GM18508 (cell line): ENCODE data around the gene ALX3.
"Not testable (repeated sequence)": the region's sequence is repeated elsewhere in the genome, so short reads cannot be mapped to it uniquely, and the experiment has no call there.

Source experiments
- ATAC-seq: cut with Tn5 transposase; IDR thresholded peaks from one replicate; pipeline ENCODE4 v1.9.1; 2021; ENCODE audit warnings: moderate number of reproducible peaks; ENCODE audit not compliant: insufficient read depth, unreplicated experiment

ALX3 gene

DNA sequence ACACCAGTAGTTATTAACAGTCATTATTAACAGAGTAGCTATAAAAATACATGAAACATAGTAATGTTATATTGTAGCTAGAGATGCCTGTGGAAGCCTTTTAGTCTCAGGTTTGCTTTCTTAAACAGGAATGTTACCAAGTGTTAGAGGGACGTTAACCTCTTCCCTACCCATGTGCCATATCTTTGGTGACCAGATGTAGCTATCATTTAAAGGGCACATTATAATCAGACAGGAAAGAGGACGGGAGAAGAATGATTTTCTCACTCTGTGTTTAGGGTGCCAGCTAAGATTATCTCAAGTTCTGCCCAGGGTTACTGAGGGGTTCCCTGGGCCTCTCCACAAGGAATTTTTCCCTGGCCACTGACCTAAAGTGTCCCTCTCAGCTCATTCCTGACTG, 20.9 kb upstream of the ALX3 start:
- ATAC-seq, result no peak

DNA sequence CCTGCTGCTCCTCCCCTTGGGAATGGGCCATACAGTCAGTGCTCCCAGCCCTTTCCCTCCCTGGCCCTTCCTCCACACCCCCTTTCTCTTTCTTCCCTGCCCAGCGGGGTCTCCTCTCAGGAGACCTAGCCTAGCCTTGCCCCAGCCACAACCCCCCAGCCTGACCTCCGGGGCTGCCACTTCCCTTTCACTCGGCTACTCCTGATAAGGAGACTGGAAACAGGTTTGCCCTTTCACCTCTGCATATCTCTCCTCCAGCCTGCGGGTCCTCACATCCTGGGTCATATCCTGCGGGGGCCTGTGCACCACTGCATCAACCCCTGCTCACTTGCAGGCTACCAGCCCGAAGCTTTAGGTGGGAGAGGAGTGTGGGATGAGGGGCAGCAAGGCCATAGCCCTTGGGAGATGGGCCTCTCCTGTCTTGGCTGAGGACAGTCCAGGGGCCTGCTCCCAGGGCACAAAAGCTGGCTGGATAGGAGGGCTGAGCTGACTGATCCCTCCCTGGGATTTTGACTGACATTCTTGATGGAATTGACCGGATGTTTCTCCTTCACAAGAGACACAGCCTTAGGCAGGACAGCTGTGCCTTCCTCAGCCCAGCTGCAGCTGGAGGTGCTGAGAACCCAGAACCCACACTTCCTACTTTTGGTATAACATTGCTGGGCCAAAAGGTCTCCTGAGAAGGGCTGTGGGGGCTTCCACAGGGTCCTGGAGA, 19.2 kb upstream of the ALX3 start:
- ATAC-seq, result no peak

DNA sequence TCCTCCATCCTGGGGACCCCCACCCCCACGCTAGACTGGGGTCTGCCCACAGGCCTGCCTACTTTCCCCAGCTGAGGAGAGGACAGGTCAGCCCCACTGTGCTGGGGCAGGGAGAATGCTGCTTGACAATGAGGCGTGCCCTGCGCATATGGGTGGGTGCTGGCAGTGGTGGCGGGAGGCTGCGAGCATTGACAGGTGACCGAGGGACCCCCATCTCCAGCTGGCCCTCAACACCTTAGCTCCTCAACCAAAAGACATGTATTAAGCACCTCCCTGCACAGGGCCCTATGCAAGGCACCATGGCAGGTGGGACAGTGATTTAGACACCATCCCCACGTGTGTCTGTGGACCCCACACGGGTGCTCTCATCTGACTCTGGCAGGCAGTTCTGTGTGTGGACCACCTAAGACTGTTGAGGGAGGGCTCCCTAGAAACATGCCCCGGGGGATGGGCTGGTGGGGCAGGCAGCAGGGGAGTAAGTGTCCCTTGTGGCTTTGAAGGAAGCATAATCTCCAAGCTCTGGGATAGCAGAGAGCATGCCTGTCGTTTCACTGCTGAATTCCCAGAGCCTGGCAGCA, 18.4 kb upstream of the ALX3 start:
- no peak for ATAC-seq

DNA sequence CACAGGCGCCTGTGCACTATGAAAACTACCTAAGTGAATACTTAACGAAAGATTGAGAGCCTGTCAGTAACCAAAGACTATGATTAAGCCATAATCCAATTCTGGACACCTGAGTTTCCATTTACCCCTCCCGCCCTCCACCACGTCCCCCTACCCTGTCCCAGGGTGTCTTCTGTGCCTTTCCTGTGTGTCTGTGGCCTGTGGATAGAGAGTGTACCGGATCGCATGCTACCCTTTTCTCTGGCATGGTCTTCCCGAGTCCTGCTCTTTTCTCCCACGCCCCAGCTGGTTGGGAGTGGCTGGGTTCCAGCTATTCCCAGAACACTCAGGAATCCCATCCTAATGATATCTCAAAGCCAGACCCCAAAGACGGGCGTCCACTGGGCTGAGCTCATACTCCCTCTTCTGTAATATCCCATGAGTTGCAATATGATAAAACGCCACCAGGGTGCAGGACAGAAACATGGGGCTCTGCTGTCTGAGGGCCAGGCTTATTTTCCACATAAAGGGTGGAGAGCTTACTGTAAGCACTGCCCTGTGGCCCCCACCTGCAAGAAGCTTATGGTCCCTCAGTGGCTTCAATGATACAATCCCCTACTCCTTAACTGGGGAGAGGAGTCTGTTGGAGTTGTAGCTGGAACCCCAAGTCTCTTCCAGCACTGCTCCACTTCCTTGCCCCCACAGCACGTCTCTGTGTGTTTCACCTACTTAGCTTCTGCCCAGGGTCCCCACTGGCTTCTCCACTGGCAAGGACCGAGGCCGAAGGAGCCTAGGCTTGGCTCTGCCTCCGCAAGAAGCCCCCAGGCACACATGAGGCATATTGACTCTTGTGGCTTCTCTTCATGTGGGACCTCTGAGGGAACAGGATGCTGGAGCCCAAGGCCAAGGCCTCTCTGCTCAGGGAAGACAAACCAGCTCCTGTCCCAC, 17.6 kb upstream of the ALX3 start:
- ATAC-seq, result no peak

DNA sequence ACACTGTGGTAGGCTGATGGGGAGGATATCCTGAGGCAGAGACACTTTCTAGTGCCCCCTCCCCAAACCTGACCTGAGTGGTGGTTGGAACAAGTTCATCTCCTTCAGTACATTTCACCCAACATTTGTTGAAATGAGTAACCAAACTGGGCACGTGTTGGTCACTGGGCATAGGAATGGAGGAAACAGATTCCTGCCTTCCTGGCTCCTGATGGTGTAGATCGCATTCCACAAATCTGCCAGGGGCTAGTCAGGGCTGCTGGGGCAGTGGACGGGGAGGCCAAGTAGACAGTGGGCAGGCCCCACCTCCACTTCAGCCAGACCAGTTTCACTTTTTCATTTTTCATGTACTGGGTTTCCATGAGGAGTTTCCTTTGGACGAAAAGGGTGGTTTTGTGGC, 16.5 kb upstream of the ALX3 start:
- ATAC-seq, result no peak

DNA sequence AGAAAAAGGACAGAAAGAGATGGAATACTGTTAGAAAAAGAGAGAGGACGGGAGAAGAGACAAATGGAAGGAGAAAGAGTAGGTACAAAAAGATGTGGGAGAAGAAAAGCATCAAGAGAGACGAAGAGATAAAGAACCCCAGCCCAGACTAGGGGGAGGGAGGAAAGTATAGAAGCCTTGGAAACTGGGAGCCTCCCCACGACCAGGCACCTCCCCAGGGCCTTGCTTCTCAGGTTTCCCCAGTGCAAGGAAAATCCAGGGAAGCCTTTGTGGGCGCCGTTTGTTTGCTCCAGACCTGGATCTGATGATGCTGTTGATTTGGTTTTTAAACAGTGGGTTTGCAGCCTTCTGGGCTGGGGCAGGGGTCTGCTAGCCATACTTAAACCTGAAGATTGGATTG, 15.2 kb upstream of the ALX3 start:
- ATAC-seq, result no peak

DNA sequence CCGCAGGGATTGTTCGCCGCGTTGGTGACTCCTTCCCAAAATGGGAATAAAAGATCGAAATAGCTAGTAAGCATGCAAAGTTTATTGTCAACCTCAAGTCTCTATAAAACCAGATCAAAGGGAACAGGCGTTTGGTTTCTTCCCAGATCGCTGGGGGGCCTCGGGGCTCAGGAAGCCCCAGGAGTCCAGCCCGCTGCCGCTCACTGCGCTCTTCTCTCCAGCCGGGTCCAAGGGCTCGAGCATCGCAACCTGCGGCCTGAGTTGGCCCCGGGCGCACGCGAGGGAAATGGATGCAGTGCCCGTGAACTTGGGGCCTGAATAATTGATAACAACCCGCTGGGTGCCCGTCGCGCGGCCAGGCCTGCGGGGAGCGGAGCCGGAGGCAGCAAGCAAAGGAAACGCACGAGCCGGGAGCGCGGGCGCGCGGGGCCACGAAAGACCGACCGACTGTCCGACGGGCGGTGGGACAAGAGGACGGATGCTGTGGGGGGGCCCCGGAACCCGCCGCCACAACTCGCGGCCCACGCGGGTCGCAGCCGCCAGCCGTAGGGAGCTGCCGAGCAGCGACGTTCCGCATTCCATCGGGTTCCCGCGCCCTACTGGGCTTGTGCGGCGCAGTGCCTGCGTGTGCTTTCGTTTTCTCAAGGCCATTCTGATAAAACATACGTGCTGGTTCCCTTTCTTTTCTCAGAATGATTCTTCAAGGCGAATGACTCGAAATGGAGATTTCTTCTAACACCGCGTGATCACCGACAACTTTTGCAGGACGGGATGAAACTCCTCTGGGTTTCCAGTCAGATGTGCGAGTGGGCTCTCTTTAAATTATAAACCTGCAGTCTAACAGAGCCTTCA, 14.0 kb upstream of the ALX3 start:
- ATAC-seq, result no peak

DNA sequence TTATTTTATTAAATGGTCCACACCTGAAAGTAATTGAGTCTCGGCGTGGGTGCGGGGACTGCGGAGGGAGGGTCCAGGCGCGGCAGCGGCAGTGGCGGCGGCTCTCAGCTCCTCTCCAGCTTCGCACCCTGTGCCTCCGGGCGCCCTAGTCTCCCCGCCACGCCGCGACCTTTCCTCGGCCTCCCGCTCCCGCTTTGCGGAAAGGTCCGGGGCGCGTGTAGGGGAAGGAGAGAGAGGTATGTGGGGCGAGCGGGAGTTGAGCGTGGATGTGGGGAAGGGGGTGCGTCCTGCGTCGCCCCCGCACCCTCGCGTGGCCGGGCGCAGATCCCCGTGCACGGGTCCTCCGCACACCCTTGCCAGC, 13.4 kb upstream of the ALX3 start:
- ATAC-seq, result no peak

DNA sequence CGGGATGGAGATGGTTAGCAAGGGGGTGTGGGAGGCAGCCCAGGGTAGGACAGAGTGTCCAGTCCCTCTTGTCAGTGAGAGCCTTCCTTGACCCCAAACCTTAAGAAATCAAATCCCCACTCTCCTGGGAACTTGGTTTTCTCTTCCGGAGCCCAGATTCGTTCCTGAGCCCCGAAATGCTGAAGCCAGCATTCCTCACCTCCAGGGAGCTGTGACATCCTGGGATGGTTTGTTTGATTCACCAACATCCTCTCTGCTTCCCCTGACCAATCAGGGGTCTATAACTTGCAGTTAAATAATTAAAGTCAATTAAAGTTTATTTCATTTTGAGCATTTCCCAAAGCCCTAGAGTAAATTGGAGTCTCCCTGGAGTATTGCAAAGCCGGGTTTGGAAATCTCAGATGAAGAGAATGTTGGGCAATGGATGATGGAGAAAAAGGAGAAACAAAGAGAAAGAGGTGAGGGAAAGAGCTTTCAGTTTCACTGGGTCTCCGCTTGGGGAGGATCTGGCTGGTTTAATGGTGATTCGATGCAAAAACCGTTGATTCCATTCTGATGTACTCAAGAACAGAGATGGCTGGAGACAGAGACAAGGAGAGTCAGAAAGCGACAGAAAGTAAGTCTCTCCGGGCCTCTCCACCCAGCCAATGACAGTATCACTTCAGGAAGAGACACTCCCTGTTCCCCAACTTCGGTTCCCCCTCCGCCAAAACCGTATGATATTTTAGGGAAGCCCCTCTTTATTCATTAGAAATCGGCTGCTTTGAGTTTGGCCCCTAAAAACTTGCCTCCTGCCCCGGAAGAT, 12.8 kb upstream of the ALX3 start:
- no peak for ATAC-seq

DNA sequence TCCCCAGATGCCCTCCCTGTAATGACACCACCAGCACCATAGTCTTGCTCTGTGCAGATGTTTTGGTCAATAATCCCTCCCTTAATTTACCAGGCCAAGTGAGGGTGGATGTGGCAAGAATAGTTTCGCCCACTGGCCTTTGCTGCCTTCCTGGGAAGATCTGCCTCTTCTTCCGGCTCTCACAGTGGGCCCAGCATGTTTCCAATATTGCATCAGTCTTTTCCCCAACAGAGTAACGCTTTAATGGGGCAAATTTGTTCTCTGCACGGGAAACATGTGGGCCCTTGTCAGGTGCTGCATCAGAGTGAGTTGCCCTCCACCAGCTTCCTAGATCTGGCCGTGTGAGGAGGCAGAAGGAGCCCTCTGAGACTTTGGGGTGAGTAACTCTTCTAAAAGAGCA, 12.0 kb upstream of the ALX3 start:
- ATAC-seq, result no peak

DNA sequence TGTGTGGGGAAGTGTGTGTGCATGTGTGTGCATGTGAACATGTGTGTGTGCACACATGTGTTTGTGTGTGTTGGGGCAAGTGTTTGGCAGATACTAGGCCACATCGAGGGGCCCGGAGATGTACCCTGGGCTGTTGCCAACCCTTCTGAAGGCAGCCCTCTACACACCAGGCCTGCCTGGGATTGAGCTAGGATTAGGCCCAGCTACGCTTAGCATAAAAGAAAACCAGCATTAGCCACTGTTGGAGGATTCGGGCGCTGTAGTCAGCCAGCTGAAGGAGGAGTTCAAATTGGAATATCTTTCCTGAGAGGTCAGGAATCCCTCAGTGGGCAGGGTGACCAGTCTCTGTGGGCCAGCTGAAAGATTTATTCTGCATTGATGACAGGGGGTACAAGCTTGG, 10.6 kb upstream of the ALX3 start:
- ATAC-seq, result no peak

DNA sequence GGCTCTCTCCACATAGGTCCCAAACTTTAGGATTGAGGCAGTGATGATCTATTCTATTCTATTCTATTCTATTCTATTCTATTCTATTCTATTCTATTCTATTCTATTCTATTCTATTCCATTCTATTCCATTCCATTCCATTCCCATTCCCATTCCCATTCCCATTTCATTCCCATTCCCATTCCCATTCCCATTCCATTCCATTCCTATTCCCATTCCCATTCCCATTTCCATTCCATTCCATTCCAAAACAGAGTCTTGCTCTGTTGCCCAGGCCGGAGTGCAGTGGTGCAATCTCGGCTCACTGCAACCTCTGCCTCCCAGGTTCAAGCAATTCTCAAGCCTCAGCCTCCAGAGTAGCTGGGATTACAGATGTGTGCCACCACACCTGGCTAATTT, 9.5 kb upstream of the ALX3 start:
- ATAC-seq, result not testable (repeated sequence)

DNA sequence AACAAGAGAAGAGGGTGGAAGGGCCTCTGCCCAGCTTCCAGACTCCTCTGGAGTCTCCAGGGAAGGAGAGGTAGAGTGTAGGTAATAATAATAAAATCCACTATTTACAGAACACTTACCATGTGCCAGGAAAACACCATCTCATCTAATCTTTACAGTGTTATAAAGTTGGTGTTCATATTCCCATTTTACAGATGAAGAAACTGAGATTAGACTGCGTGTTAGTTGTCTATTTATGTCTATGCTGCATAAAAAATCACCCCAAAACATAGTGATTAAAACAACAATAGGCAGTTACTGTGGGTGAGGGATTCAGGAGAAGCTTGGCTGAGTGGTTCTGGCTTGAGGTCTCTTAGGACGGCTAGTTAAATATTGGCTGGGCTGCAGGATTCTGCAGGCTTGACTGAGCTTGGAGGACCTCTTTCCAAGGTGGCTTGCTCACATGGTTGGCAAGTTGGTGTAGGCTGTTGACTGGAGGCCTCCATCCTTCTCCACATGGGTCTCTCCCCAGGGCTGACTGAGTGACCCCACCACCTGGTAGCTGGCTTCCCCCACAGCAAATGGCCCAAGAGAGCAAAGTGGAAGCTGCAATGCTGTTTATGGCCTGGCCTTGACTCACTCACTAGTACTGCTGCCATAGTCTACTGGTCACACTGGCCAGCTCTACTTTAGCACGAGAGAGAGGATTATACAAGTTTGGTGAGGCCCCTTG, 6.5 kb upstream of the ALX3 start:
- ATAC-seq, result no peak

DNA sequence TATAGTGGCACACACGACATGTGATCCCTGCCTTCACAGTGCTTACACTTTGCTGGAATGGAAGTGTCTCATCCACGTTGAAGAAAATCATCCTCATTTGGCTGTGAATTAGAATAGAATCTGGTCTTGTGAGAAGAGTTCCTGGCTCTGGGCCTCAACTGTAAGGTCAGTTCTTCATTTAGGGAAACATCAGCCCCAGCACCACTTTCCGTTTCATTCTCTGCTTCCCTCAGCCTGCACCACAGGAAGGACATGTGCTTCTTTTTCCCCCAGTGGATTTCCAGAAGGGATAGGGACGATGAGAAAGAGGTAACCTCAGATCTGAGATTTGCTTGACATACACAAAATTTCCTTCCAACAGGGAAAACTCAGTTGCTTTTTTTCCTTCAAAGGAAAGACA, 3.7 kb upstream of the ALX3 start:
- no peak for ATAC-seq

DNA sequence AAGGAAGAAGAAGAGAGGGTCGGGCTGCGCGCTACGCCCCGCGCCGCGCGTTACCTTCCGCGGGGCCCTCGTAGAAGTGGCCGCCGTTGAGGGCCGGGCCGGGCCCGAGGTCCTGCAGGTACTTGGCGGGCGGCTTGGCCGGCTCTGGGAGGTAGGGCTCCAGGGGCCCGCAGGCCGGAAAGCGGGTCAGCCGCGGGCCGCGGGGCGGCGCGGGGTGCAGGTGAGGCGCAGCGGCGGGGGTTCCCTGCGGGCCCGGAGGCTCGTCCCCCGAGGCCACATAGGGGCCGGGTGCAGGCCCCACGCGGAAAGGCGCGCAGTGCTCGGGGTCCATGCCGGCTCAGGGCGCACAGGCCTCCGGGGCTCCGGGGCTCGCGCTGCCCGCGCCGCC, 196 bp downstream of the ALX3 start:
- ATAC-seq, result no peak

DNA sequence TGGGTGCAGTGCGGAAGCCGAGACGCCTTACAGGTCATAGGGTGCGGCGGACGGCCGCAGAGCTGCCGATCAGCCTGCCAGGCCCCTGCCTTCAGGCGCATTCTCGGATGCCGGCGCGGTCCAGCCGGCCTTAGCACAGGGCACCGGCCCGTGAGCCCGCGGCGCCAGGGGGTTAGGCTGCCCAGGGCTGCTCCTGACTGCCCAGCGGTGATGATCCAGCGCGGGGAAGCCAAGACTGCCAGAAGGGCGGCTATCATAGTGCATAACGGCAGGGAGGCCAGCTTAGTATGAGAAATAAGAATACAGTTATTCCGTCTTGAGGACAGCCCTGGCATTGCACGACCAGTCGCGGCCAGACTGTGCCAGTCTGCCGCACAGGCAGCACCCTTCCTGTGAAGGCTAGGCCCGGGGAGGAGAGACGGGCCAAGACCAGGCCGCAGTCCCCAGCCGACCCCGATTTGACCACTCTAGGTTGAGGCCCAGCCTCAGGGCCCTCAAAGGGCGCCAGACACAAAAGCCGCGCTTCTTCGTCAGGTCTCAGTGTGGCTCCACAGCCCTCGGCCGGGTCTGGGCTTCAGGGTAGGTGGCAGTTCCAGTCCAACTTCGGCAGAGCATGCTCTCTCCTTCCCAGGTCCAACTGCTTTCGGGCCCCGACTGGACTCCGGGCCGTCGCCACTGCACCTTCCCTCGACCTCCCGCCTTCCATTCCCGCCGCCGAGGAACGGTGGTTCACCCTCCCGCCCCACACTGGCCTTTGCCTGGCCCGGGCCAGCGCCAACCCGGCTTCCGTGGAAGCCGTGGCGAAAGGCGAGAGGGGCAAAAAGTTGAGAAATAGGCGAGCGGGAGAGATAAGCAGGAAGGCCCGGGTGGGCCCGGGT, 829 bp downstream of the ALX3 start:
- ATAC-seq, result no peak

DNA sequence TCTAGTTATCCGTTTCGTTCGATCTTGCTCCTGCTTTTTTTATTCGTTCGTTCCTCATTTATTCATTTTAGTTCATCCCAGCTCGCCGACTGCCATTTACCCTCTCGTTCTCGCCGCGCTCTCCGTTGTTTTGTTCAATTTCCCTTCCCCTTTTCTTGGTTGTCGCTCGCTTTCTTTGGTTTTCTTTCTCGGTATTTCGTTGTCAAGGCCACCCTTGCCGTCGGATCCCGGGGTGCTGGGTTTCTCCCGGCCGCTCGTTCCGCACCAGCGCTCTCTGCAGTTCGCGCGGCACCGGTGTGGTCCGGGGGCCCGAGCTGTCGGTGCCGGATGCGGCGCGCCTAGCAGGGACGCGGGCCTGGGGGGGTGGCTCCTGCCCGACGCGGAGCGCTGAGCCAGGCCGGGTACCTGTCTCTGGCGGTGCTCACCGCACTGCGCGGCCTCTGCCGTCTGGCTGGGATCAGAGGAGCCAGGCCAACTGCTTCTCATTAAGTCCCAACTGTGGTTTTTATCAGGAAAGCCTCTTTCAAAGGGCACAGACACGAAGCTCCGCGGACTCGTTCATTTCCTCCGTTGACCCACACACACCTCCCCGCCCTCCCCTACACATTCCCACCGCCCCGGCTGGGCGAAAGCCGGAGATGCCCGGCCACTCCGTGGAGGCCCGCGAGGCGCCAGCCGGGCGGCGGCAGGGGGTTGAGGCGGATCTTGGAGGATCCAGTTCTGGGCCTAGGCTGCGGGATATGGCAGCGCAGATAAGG, 1.6 kb downstream of the ALX3 start:
- no peak for ATAC-seq
